ENCODE data around the gene NPM3. TPM values are rescaled to one million over a fixed set of nuclear protein-coding genes. Genes with fewer than 3 reads are reported as not detected.

The NPM3 gene
- total RNA-seq, 1 experiment from 2014 or later, result 92.6 TPM

GRCh38 chr10:101783736-101784118 is 481 bp upstream of the NPM3 start:
- BruUV-seq (replicated peaks), result TSS peak; percentile 71
- H3K4me3 ChIP-seq (ENCODE audit: low read depth, low read length), result peak overlapping the region; percentile 96
- Mint-ChIP-seq H3K36me3 (ENCODE audit: insufficient read depth, unreplicated experiment) (peaks cover 62% of the 10 kb centered on the region), H3K27ac (ENCODE audit: unreplicated experiment) (peak overlapping the region; percentile 97), H3K9me3 (ENCODE audit: unreplicated experiment) (no peaks in the 10 kb centered on the region), H3K4me3 (ENCODE audit: unreplicated experiment) (peak overlapping the region; percentile 93), H3K27me3 (ENCODE audit: insufficient read depth, unreplicated experiment) (no peaks in the 10 kb centered on the region), H3K4me1 (ENCODE audit: low read depth, unreplicated experiment) (peaks cover 8% of the 10 kb centered on the region)
- DNase-seq, result peak in 1 of 2 experiments; percentile 19
- intact Hi-C loops (cut with micrococcal nuclease; ENCODE audit: unreplicated experiment), result loop anchor here (5.0 kb wide), 1 partner anchor 196 kb away; the partner anchor contains the start of genes DPCD and POLL
- no peaks in the 10 kb centered on the region for H3K9me3 ChIP-seq
- no peaks in the 10 kb centered on the region for H3K27me3 ChIP-seq (replicated peaks; ENCODE audit: control insufficient read depth, insufficient read depth, low read length)
- no peak for TF ChIP-seq CTCF (IDR thresholded peaks at IDR 0.05; ENCODE audit: insufficient read depth in 1 of 2, low read depth in 1 of 2, low read length in 1 of 2, severe bottlenecking in 1 of 2, unreplicated experiment in 1 of 2)
- peaks cover 4% of the 10 kb centered on the region for H3K36me3 ChIP-seq (ENCODE audit: control insufficient read depth, insufficient read depth, low read length)
- peaks cover 10% of the 10 kb centered on the region for H3K4me1 ChIP-seq
- POLR2A ChIA-PET, result interaction anchor here (1.5 kb wide), 1 partner anchor 181 kb away, joined by 4 read pairs; no protein-coding TSS in a partner anchor
- CTCF ChIA-PET, result interaction anchor here (1.0 to 4.9 kb wide), 5 partner anchors 35 to 226 kb away, joined by 3 to 126 read pairs (median 5); partner anchors contain the start of gene OGA

GRCh38 chr10:101781984-101782810 is 1.0 kb downstream of the NPM3 start:
- TF ChIP-seq CTCF (IDR thresholded peaks at IDR 0.05; ENCODE audit: insufficient read depth in 1 of 2, low read depth in 1 of 2, low read length in 1 of 2, severe bottlenecking in 1 of 2, unreplicated experiment in 1 of 2), result no peak
- peaks cover 10% of the 10 kb centered on the region for H3K4me1 ChIP-seq
- no peaks in the 10 kb centered on the region for H3K9me3 Mint-ChIP-seq (ENCODE audit: unreplicated experiment)
- intact Hi-C loops (cut with micrococcal nuclease; ENCODE audit: unreplicated experiment), result loop anchor here (1.0 to 5.0 kb wide), 3 partner anchors 180 to 569 kb away; partner anchors contain the start of genes DPCD and POLL
- H3K36me3 Mint-ChIP-seq (ENCODE audit: insufficient read depth, unreplicated experiment), result peaks cover 54% of the 10 kb centered on the region
- H3K27me3 ChIP-seq (replicated peaks; ENCODE audit: control insufficient read depth, insufficient read depth, low read length), result no peaks in the 10 kb centered on the region
- no TSS peak for BruUV-seq (replicated peaks)
- H3K4me1 Mint-ChIP-seq (ENCODE audit: low read depth, unreplicated experiment), result peaks cover 8% of the 10 kb centered on the region
- H3K9me3 ChIP-seq, result no peaks in the 10 kb centered on the region
- peaks cover 4% of the 10 kb centered on the region for H3K36me3 ChIP-seq (ENCODE audit: control insufficient read depth, insufficient read depth, low read length)
- H3K27me3 Mint-ChIP-seq (ENCODE audit: insufficient read depth, unreplicated experiment), result no peaks in the 10 kb centered on the region
- H3K27ac Mint-ChIP-seq (ENCODE audit: unreplicated experiment), result peak overlapping the region; percentile 97
- POLR2A ChIA-PET, result interaction anchor here (1.5 kb wide), 1 partner anchor 179 kb away, joined by 4 read pairs; no protein-coding TSS in a partner anchor
- CTCF ChIA-PET, result interaction anchor here (0.9 to 4.9 kb wide), 3 partner anchors 29 to 179 kb away, joined by 3 to 126 read pairs (median 6); partner anchors contain the start of gene OGA
- H3K4me3 Mint-ChIP-seq (ENCODE audit: unreplicated experiment), result peak overlapping the region; percentile 93
- H3K4me3 ChIP-seq (ENCODE audit: low read depth, low read length), result peak overlapping the region; percentile 96
- peak in 1 of 2 experiments; percentile 34 for DNase-seq

- H3K4me3 ChIP-seq (ENCODE audit: low read depth, low read length), result 0 out of 2 replicates have a peak overlapping the region, but pooled peaks have one; percentile 96
- Mint-ChIP-seq H3K36me3 (ENCODE audit: insufficient read depth, unreplicated experiment) (peaks cover 50% of the 10 kb centered on the region), H3K9me3 (ENCODE audit: unreplicated experiment) (no peaks in the 10 kb centered on the region), H3K27me3 (ENCODE audit: insufficient read depth, unreplicated experiment) (peaks cover 3% of the 10 kb centered on the region), H3K4me1 (ENCODE audit: low read depth, unreplicated experiment) (peaks cover 8% of the 10 kb centered on the region), H3K27ac (ENCODE audit: unreplicated experiment) (no peak overlapping the region), H3K4me3 (ENCODE audit: unreplicated experiment) (peak overlapping the region; percentile 93)
- intact Hi-C loops (cut with micrococcal nuclease; ENCODE audit: unreplicated experiment), result loop anchor here (1.0 to 5.0 kb wide), 3 partner anchors 179 to 569 kb away; partner anchors contain the start of genes DPCD and POLL
- no peaks in the 10 kb centered on the region for H3K27me3 ChIP-seq (replicated peaks; ENCODE audit: control insufficient read depth, insufficient read depth, low read length)
- DNase-seq, result no peak
- ChIA-PET POLR2A (no interaction called here), CTCF (interaction anchor here (0.6 to 4.9 kb wide), 14 partner anchors 8 to 616 kb away, joined by 3 to 126 read pairs (median 3); partner anchors contain the start of genes DPCD and POLL)
- no TSS peak for BruUV-seq (replicated peaks)
- TF ChIP-seq CTCF (IDR thresholded peaks at IDR 0.05; ENCODE audit: insufficient read depth in 1 of 2, low read depth in 1 of 2, low read length in 1 of 2, severe bottlenecking in 1 of 2, unreplicated experiment in 1 of 2), result no peak
- no peaks in the 10 kb centered on the region for H3K9me3 ChIP-seq
- peaks cover 4% of the 10 kb centered on the region for H3K36me3 ChIP-seq (ENCODE audit: control insufficient read depth, insufficient read depth, low read length)
- peaks cover 10% of the 10 kb centered on the region for H3K4me1 ChIP-seq
Observed at GRCh38 chr10:101781655-101781983, 1.6 kb downstream of the NPM3 start.
